ENCODE data around the gene INPP5A.

GRCh38 chr10:132726194-132726593 is 188.6 kb downstream of the INPP5A start:
- TF ChIP-seq POLR2A (IDR thresholded peaks at IDR 0.05; ENCODE audit: low read length) (no peak), GATA1 (IDR thresholded peaks at IDR 0.05; ENCODE audit: low read depth, low read length) (no peak)

Measured in erythroblast (primary cell).